Measurements from ENCODE around the gene RMC1.

GRCh38 chr18:23528580-23529472, 25.5 kb downstream of the RMC1 start:
- TF ChIP-seq CTCF (IDR thresholded peaks at IDR 0.05) (no peak), POLR2A (IDR thresholded peaks at IDR 0.05) (no peak)

Data from testis (tissue), 2 donors.